ENCODE results near the gene ZWILCH. TPM values are rescaled to one million over a fixed set of nuclear protein-coding genes. Genes with fewer than 3 reads are reported as not detected.

ZWILCH gene
- total and polyA plus RNA-seq, 8 donors: 0.89 to 46.7 (median 5.8) TPM

GRCh38 chr15:66503780-66504562 is 1.2 kb upstream of the ZWILCH start:
- WGBS, 5 donors: 0 to 1% (median 0%) methylated on average over 12 of the region's 12 CpGs
- H3K36me3 ChIP-seq: peaks cover 41 to 44% (median 43%) of the 10 kb centered on the region in 4 donors
- intact Hi-C loops (cut with DNase I; ENCODE audit: low total_unique reads): no loop called here
- no peaks in the 10 kb centered on the region for H3K9me3 ChIP-seq
- peaks cover 18 to 56% (median 38%) of the 10 kb centered on the region in 4 donors for H3K4me1 ChIP-seq
- TF ChIP-seq POLR2A (IDR thresholded peaks at IDR 0.05) (no peak), POLR2AphosphoS5 (IDR thresholded peaks at IDR 0.05) (no peak), CTCF (IDR thresholded peaks at IDR 0.05) (no peak), EP300 (IDR thresholded peaks at IDR 0.05) (no peak)
- peak in 1 of 2 donors; percentile 19 for DNase-seq
- no peaks in the 10 kb centered on the region for H3K27me3 ChIP-seq
- peak overlapping the region; percentile 63 to 96 (median 75) for H3K4me3 ChIP-seq
- H3K27ac ChIP-seq: peak overlapping the region; percentile 82 to 96 (median 94)

DNA sequence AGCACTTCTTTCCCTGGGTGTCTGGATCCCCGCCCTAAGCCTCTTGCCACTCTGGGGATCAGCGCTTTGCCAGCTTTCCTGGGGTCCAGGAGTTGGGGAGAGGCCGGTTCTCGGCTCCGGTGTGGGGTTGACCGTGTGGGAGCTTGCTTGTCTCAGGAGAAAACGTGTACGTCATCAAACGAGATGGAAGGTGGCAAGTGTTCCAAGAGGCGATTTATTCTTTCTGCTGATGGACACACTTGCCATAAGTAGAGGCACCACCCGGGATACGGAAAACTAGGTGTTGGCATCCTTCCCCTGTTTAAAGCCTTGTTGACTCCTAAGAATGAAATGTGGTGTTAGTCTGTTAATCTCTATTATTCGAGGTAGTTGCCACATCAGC is 295 bp downstream of the ZWILCH start:
- TF ChIP-seq EP300 (IDR thresholded peaks at IDR 0.05) (no peak), POLR2A (IDR thresholded peaks at IDR 0.05) (no peak), CTCF (IDR thresholded peaks at IDR 0.05) (no peak), POLR2AphosphoS5 (IDR thresholded peaks at IDR 0.05) (no peak)
- WGBS, 5 donors: 0 to 2% (median 1%) methylated on average over 13 of the region's 13 CpGs
- Histone ChIP-seq H3K27ac (peak overlapping the region; percentile 82 to 96 (median 94)), H3K9me3 (no peaks in the 10 kb centered on the region), H3K36me3 (peaks cover 26 to 29% (median 29%) of the 10 kb centered on the region in 4 donors), H3K27me3 (no peaks in the 10 kb centered on the region), H3K4me1 (peaks cover 18 to 46% (median 38%) of the 10 kb centered on the region in 4 donors), H3K4me3 (peak overlapping the region; percentile 63 to 96 (median 75))
- no peak for DNase-seq
- intact Hi-C loops (cut with DNase I; ENCODE audit: low total_unique reads): no loop called here

GRCh38 chr15:66505818-66506217 is 692 bp downstream of the ZWILCH start:
- peak overlapping the region; percentile 63 to 96 (median 75) for H3K4me3 ChIP-seq
- no peaks in the 10 kb centered on the region for H3K27me3 ChIP-seq
- no peak for DNase-seq
- peaks cover 22 to 25% (median 25%) of the 10 kb centered on the region in 4 donors for H3K36me3 ChIP-seq
- H3K27ac ChIP-seq: peak overlapping the region in 4 of 5 donors; percentile 91 to 96 (median 94)
- no peaks in the 10 kb centered on the region for H3K9me3 ChIP-seq
- H3K4me1 ChIP-seq: peaks cover 18 to 43% (median 38%) of the 10 kb centered on the region in 4 donors
- 27 to 31% (median 28%) methylated on average over 4 of the region's 4 CpGs for WGBS, 5 donors
- intact Hi-C loops (cut with DNase I; ENCODE audit: low total_unique reads): no loop called here
- TF ChIP-seq EP300 (IDR thresholded peaks at IDR 0.05): no peak
- TF ChIP-seq POLR2AphosphoS5 (IDR thresholded peaks at IDR 0.05): no peak
- no peak for TF ChIP-seq CTCF (IDR thresholded peaks at IDR 0.05)
- TF ChIP-seq POLR2A (IDR thresholded peaks at IDR 0.05): no peak

DNA sequence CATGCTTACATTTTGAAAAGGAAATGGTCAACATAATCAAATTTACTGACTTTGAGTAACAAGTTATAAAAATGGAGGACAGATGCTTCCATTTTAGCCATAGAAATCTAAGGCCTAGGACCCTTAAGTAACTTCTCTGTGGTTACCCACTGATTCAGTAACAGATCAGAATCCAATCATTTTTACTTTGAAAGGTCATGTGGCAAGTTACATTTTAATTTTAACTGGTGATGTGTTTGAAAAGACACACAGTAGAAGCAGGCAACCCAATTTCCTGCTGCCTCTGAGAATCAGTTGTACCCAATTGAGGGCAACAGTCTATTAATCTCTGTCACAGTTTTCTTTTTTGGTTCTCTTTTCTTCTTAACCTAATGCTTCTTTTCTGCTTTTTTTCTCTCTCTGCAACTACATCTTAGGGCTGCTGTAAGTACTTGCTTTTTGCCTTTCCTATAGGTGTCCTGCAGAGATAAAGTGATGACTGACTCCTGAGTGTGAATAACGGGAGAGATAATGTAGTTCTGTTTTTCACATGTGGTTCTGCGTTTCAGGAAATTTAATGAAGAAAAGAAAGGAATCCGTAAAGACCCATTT is 3.3 kb downstream of the ZWILCH start:
- H3K9me3 ChIP-seq: no peaks in the 10 kb centered on the region
- no peak overlapping the region for H3K4me3 ChIP-seq
- no peaks in the 10 kb centered on the region for H3K27me3 ChIP-seq
- no peak for DNase-seq
- WGBS, 5 donors: 90 to 98% (median 92%) methylated on average over 3 of the region's 3 CpGs
- TF ChIP-seq POLR2A (IDR thresholded peaks at IDR 0.05): no peak
- no peak for TF ChIP-seq CTCF (IDR thresholded peaks at IDR 0.05)
- no peak for TF ChIP-seq EP300 (IDR thresholded peaks at IDR 0.05)
- no peak for TF ChIP-seq POLR2AphosphoS5 (IDR thresholded peaks at IDR 0.05)
- peaks cover 8 to 20% (median 16%) of the 10 kb centered on the region in 4 donors for H3K4me1 ChIP-seq
- intact Hi-C loops (cut with DNase I; ENCODE audit: low total_unique reads): no loop called here
- no peak overlapping the region for H3K27ac ChIP-seq
- no peaks in the 10 kb centered on the region for H3K36me3 ChIP-seq
